ENCODE results near the gene IMPG1.

Gene IMPG1

GRCh38 chr6:76072562-76072961, at the start of gene IMPG1:
IMPG1 (minus strand) TSS chr6:76072662; CDS start chr6:76072488, 174 bp downstream.
- DNase-seq, result no peak

- no peak for DNase-seq
Measured at GRCh38 chr6:76120302-76120701, 47.8 kb upstream of the IMPG1 start.

- DNase-seq, result no peak
Measured at GRCh38 chr6:76073281-76073680, 819 bp upstream of the IMPG1 start.

- DNase-seq, result no peak
Measured at GRCh38 chr6:76057469-76057868, 15.0 kb downstream of the IMPG1 start.

- DNase-seq, result no peak
Measured at GRCh38 chr6:76052314-76052713, 20.1 kb downstream of the IMPG1 start.

- no peak for DNase-seq
Measured at GRCh38 chr6:76043690-76044089, 28.8 kb downstream of the IMPG1 start.

GRCh38 chr6:76035713-76036112, 36.7 kb downstream of the IMPG1 start:
- no peak for DNase-seq

GRCh38 chr6:76026101-76026500, 46.4 kb downstream of the IMPG1 start:
- DNase-seq, result no peak

- DNase-seq, result no peak
Measured at GRCh38 chr6:76014626-76015530, 57.6 kb downstream of the IMPG1 start.

- no peak for DNase-seq
Measured at GRCh38 chr6:76004202-76004601, 68.3 kb downstream of the IMPG1 start.

- DNase-seq, result no peak
Measured at GRCh38 chr6:76003686-76004085, 68.8 kb downstream of the IMPG1 start.

GRCh38 chr6:76003113-76003512, 69.3 kb downstream of the IMPG1 start:
- no peak for DNase-seq

GRCh38 chr6:76000629-76001028, 71.8 kb downstream of the IMPG1 start:
- no peak for DNase-seq

- DNase-seq, result no peak
Measured at GRCh38 chr6:75997696-75998095, 74.8 kb downstream of the IMPG1 start.

- DNase-seq, result no peak
Measured at GRCh38 chr6:75993236-75994162, 79.0 kb downstream of the IMPG1 start.

GRCh38 chr6:75991941-75992340, 80.5 kb downstream of the IMPG1 start:
- DNase-seq, result no peak

GRCh38 chr6:75986935-75987334, 85.5 kb downstream of the IMPG1 start:
- no peak for DNase-seq

- no peak for DNase-seq
Measured at GRCh38 chr6:75975904-75976303, 96.6 kb downstream of the IMPG1 start.

- no peak for DNase-seq
Measured at GRCh38 chr6:75970093-75970492, 102.4 kb downstream of the IMPG1 start.

- DNase-seq, result no peak
Measured at GRCh38 chr6:75968143-75968542, 104.3 kb downstream of the IMPG1 start.

GRCh38 chr6:75963569-75963968, 108.9 kb downstream of the IMPG1 start:
- no peak for DNase-seq

- DNase-seq, result no peak
Measured at GRCh38 chr6:75952128-75952527, 120.3 kb downstream of the IMPG1 start.

All from anterior cingulate cortex (tissue), 58 donors.